ENCODE measurements around the gene C16orf46. TPM values are rescaled to one million over a fixed set of nuclear protein-coding genes. Genes with fewer than 3 reads are reported as not detected.

C16orf46 gene
- total and polyA plus RNA-seq, 9 donors, result 0.36 to 3.8 (median 0.82) TPM; not detected in 1

DNA sequence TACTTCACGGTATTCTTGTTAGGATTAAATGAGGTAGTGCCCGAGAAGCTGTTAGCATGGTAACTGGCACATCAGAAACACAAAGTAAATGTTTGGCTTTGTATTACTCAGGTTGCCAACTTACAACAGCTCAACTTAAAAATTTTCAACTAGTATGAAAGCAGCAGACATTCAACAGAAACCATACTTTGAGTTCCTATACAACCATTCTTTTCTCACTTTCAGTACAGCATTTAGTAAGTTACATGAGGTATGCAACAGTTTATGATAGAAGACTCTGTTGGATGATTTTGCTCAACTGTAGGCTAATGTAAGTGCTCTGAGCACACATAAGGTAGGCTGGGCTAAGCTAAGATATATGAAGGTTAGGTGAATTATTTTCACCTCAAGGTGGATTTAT lies 62.4 kb downstream of the C16orf46 start:
- TF ChIP-seq EP300 (IDR thresholded peaks at IDR 0.05), result no peak
- H3K4me3 ChIP-seq, result no peak overlapping the region
- 92 to 95% (median 94%) methylated on average over 2 of the region's 2 CpGs for WGBS, 3 donors
- intact Hi-C loops (cut with DNase I), result no loop called here
- DNase-seq, result no peak
- no peaks in the 10 kb centered on the region for H3K9me3 ChIP-seq
- H3K4me1 ChIP-seq (ENCODE audit: insufficient read depth), result no peaks in the 10 kb centered on the region
- no peaks in the 10 kb centered on the region for H3K36me3 ChIP-seq
- H3K27me3 ChIP-seq, result no peaks in the 10 kb centered on the region
- no peak overlapping the region for H3K27ac ChIP-seq

DNA sequence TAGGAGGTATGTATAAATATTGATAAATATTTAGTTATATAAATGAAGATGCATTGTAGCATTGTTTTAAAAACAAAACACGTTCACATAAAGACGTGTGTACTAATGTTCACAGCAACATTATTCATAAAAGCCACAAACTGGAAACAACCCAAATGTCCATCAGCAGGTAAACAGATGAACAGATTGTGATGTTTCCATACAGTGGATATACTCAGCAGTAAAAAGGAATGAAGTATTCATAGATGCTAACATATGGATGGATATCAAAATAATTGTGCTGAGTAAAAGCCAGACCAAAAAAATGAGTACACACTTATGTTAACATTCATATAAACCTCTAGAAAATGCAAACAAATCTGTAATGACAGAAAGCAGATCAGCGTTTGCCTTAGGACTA lies 64.1 kb downstream of the C16orf46 start:
- intact Hi-C loops (cut with DNase I), result no loop called here
- no peaks in the 10 kb centered on the region for H3K27me3 ChIP-seq
- no peaks in the 10 kb centered on the region for H3K9me3 ChIP-seq
- H3K36me3 ChIP-seq, result no peaks in the 10 kb centered on the region
- TF ChIP-seq POLR2A (IDR thresholded peaks at IDR 0.05), result no peak
- no peak for TF ChIP-seq EP300 (IDR thresholded peaks at IDR 0.05)
- TF ChIP-seq, protein P1, sequence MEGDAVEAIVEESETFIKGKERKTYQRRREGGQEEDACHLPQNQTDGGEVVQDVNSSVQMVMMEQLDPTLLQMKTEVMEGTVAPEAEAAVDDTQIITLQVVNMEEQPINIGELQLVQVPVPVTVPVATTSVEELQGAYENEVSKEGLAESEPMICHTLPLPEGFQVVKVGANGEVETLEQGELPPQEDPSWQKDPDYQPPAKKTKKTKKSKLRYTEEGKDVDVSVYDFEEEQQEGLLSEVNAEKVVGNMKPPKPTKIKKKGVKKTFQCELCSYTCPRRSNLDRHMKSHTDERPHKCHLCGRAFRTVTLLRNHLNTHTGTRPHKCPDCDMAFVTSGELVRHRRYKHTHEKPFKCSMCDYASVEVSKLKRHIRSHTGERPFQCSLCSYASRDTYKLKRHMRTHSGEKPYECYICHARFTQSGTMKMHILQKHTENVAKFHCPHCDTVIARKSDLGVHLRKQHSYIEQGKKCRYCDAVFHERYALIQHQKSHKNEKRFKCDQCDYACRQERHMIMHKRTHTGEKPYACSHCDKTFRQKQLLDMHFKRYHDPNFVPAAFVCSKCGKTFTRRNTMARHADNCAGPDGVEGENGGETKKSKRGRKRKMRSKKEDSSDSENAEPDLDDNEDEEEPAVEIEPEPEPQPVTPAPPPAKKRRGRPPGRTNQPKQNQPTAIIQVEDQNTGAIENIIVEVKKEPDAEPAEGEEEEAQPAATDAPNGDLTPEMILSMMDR (IDR thresholded peaks at IDR 0.05), result no peak
- WGBS, 3 donors, result 89 to 93% (median 93%) methylated on average over 3 of the region's 3 CpGs
- no peak for DNase-seq
- no peak overlapping the region for H3K4me3 ChIP-seq
- no peak overlapping the region for H3K27ac ChIP-seq
- no peaks in the 10 kb centered on the region for H3K4me1 ChIP-seq (ENCODE audit: insufficient read depth)

Small RNA genes within 50 kb of the gene (small RNA-seq; reads per million reads assigned to genes)
- gene AC092718.3, result not detected
- not detected for gene RNU6-1191P

Other genes starting within 250 kb of the C16orf46 start
- gene CMC2, start 70.4 kb downstream of the C16orf46 start, total RNA-seq, result 10 to 100 TPM; 19.1 to 41.1 (median 25.9) TPM
- gene CMC2, start 70.4 kb downstream of the C16orf46 start, polyA plus RNA-seq, result 10 to 100 TPM; 24.3 to 39.6 TPM
- 1 to 10 TPM; 1.4 to 4.0 (median 2.8) TPM for gene CENPN, start 70.0 kb downstream of the C16orf46 start, total RNA-seq
- gene CENPN, start 70.0 kb downstream of the C16orf46 start, polyA plus RNA-seq, result 1 to 10 TPM; 2.0 to 8.2 TPM
- 10 to 100 TPM; 19.2 to 35.0 (median 33.8) TPM for gene ATMIN, start 41.4 kb downstream of the C16orf46 start, total RNA-seq
- gene ATMIN, start 41.4 kb downstream of the C16orf46 start, polyA plus RNA-seq, result 10 to 100 TPM; 15.6 to 39.5 TPM
- 10 to 100 TPM; 13.7 to 45.0 (median 26.2) TPM for gene GCSH, start 19.2 kb upstream of the C16orf46 start, total RNA-seq
- gene GCSH, start 19.2 kb upstream of the C16orf46 start, polyA plus RNA-seq, result 10 to 100 TPM; 24.6 to 38.6 TPM
- 1 to 10 TPM in 2 of 7 donors, under 1 TPM in 5; 0.45 to 2.5 (median 0.83) TPM for gene BCO1, start 161.5 kb upstream of the C16orf46 start, total RNA-seq
- 1 to 10 TPM; 1.0 to 1.1 TPM for gene BCO1, start 161.5 kb upstream of the C16orf46 start, polyA plus RNA-seq
- gene GAN, start 237.7 kb upstream of the C16orf46 start, total RNA-seq, result 10 to 100 TPM in 4 of 7 donors, 1 to 10 TPM in 3; 4.5 to 11.5 (median 10.1) TPM
- 1 to 10 TPM; 1.1 to 2.1 TPM for gene GAN, start 237.7 kb upstream of the C16orf46 start, polyA plus RNA-seq

Data from ovary (tissue), 9 donors.